Spleen (tissue), 11 donors: ENCODE measurements around the gene HUNK. TPM values are rescaled to one million over a fixed set of nuclear protein-coding genes. Genes with fewer than 3 reads are reported as not detected.

Source experiments
- DNase-seq: peaks from one replicate; pipeline ENCODE4 v3.0.0-alpha.2; 2020
- H3K27ac ChIP-seq, 8 donors: fragments of 200-600 bp; sonication (generic) in 7 of 8; 1 replicate in 4 of 8; 2 replicates in 4 of 8; pipeline versions ENCODE4 v1.5.0 to v1.8.0; 2016 to 2021; ENCODE audit warnings: inconsistent platforms in 4 of 8, mild to moderate bottlenecking in 4 of 8, moderate library complexity in 1 of 8
- H3K27me3 ChIP-seq, 7 donors: fragments of 200-600 bp; sonication (generic) in 6 of 7; replicated peaks in 1 of 7; 1 replicate in 4 of 7; 2 replicates in 3 of 7; pipeline versions ENCODE4 v1.5.0 to v1.8.0; 2016 to 2021; ENCODE audit warnings: inconsistent platforms in 3 of 7, mild to moderate bottlenecking in 1 of 7
- H3K36me3 ChIP-seq, 6 donors: fragments of 200-600 bp; sonication (generic) in 5 of 6; 1 replicate in 4 of 6; 2 replicates in 2 of 6; pipeline versions ENCODE4 v1.5.0 to v1.8.0; 2016 to 2021; ENCODE audit warnings: inconsistent platforms in 2 of 6
- H3K4me1 ChIP-seq, 6 donors: fragments of 200-600 bp; sonication (generic) in 5 of 6; 1 replicate in 3 of 6; 2 replicates in 3 of 6; pipeline versions ENCODE4 v1.5.0 to v1.8.0; 2016 to 2021; ENCODE audit warnings: inconsistent platforms in 3 of 6
- H3K4me3 ChIP-seq, 8 donors: fragments of 200-600 bp; sonication (generic) in 7 of 8; 1 replicate in 4 of 8; 2 replicates in 4 of 8; pipeline versions ENCODE4 v1.5.0 to v1.8.0; 2016 to 2021; ENCODE audit warnings: inconsistent platforms in 4 of 8, mild to moderate bottlenecking in 4 of 8, moderate library complexity in 2 of 8
- H3K9me3 ChIP-seq, 8 donors: fragments of 200-600 bp; sonication (generic) in 7 of 8; 1 replicate in 4 of 8; 2 replicates in 4 of 8; pipeline versions ENCODE4 v1.5.0 to v1.8.0; 2016 to 2021; ENCODE audit warnings: inconsistent platforms in 4 of 8
- CTCF ChIP-seq, 11 experiments: fragments of 200-600 bp in 7 of 11; fragments of 450-650 bp in 4 of 11; sonication (generic) in 4 of 11; IDR thresholded peaks in 8 of 11; conservative IDR thresholded peaks in 3 of 11; 1 replicate in 7 of 11; 2 replicates in 4 of 11; pipeline versions ENCODE4 v1.4.0 to v1.8.0; 2016 to 2021; ENCODE audit warnings: antibody characterized with exemption in 11 of 11, inconsistent platforms in 4 of 11, mild to moderate bottlenecking in 1 of 11
- POLR2A ChIP-seq, 3 donors: fragments of 450-650 bp; IDR thresholded peaks; one replicate each; pipeline ENCODE4 v1.5.1; 2017; ENCODE audit warnings: antibody characterized with exemption in 3 of 3, mild to moderate bottlenecking in 1 of 3
- POLR2AphosphoS5 ChIP-seq, 3 donors: sonication (generic); formaldehyde crosslinking; IDR thresholded peaks; one replicate each; pipeline ENCODE4 v1.5.1; 2017; ENCODE audit warnings: antibody characterized with exemption in 3 of 3
- WGBS, 5 donors: extraction: QIAGEN DNeasy Blood & Tissue Kit in 3 of 5; methylation state at CpG; one replicate each; pipeline versions ENCODE4 v1.1.5 to v1.1.7; 2013 to 2018; 5-methylcytosine and 5-hydroxymethylcytosine counted together
- intact Hi-C: fragments of 100-400 bp; cut with DNase I; formaldehyde crosslinking; loops from one replicate; pipeline ENCODE4 v1.15.0; 2023; ENCODE audit warnings: low total_unique reads
- polyA plus RNA-seq, 3 donors: library from polyadenylated mRNA; stranded (reverse); fragments of 200-250 nt; gene quantifications; one replicate each; pipeline ENCODE4 v1.2.1, GENCODE V29; 2013
- total RNA-seq, 7 donors: library from RNA; depleted of rRNA in 3 of 7; stranded (reverse); fragments of >200 nt in 3 of 7; fragmentation: NEBNext Ultra II Directional in 4 of 7; extraction: Animal tissue kit (Norgen Biotek cat#: 25700) in 4 of 7; gene quantifications; one replicate each; pipeline versions ENCODE4 v1.1.0 to v1.2.1, GENCODE V29; 2016 to 2021
- donor health status: healthy with polysubstance abuse.
- donor health status: DM: no; HTN: no; CAD: no; lungs with moderate emphysema.
- donor health status: DM: no; HTN: no; CAD: no.
- donor health status: Bipolar disorder and iron deficiency.
- donor health status: healthy.
- donor health status: DM: no; HTN: no; CAD: no.
- donor health status: DM: yes; HTN: yes; CAD: no.

HUNK gene
- total and polyA plus RNA-seq, 10 donors, result 0.06 to 0.41 (median 0.14) TPM; not detected in 3

GRCh38 chr21:31974454-31974985 is 101.7 kb downstream of the HUNK start:
- TF ChIP-seq CTCF (IDR thresholded peaks at IDR 0.05 in 8 of 11, conservative IDR thresholded peaks at IDR 0.05 in 3 of 11), result no peak
- TF ChIP-seq POLR2AphosphoS5 (IDR thresholded peaks at IDR 0.05), result no peak
- no peak for TF ChIP-seq POLR2A (IDR thresholded peaks at IDR 0.05)

GRCh38 chr21:31975491-31975890 is 102.7 kb downstream of the HUNK start:
- intact Hi-C loops, result no loop called here
- WGBS, 5 donors, result 85 to 93% (median 90%) methylated on average over 6 of the region's 6 CpGs
- H3K9me3 ChIP-seq, result peaks cover 0 to 21% (median 7%) of the 10 kb centered on the region in 8 donors
- H3K4me3 ChIP-seq, result no peak overlapping the region
- H3K27ac ChIP-seq, result no peak overlapping the region
- no peak for DNase-seq
- H3K27me3 ChIP-seq, result peaks cover 0 to 7% (median 0%) of the 10 kb centered on the region in 7 donors
- H3K4me1 ChIP-seq, result no peaks in the 10 kb centered on the region
- H3K36me3 ChIP-seq, result no peaks in the 10 kb centered on the region
- TF ChIP-seq POLR2AphosphoS5 (IDR thresholded peaks at IDR 0.05), result no peak
- TF ChIP-seq CTCF (IDR thresholded peaks at IDR 0.05 in 8 of 11, conservative IDR thresholded peaks at IDR 0.05 in 3 of 11), result no peak
- no peak for TF ChIP-seq POLR2A (IDR thresholded peaks at IDR 0.05)

More at GRCh38 chr21:31974454-31974985, 101.7 kb downstream of the HUNK start:
- Histone ChIP-seq H3K9me3 (peaks cover 0 to 21% (median 7%) of the 10 kb centered on the region in 8 donors), H3K36me3 (no peaks in the 10 kb centered on the region), H3K4me3 (no peak overlapping the region), H3K27ac (no peak overlapping the region), H3K4me1 (no peaks in the 10 kb centered on the region), H3K27me3 (peaks cover 0 to 7% (median 0%) of the 10 kb centered on the region in 7 donors)
- DNase-seq, result no peak
- intact Hi-C loops, result no loop called here
- WGBS, 5 donors, result 23 to 44% (median 26%) methylated on average over 16 of the region's 16 CpGs

GRCh38 chr21:31977816-31978215 is 105.0 kb downstream of the HUNK start:
- Histone ChIP-seq H3K4me1 (no peaks in the 10 kb centered on the region), H3K9me3 (peaks cover 0 to 11% (median 4%) of the 10 kb centered on the region in 8 donors), H3K27ac (no peak overlapping the region), H3K4me3 (no peak overlapping the region), H3K36me3 (no peaks in the 10 kb centered on the region), H3K27me3 (peaks cover 0 to 7% (median 0%) of the 10 kb centered on the region in 7 donors)
- WGBS, 5 donors, result 81 to 96% (median 93%) methylated on average over 7 of the region's 7 CpGs
- TF ChIP-seq POLR2AphosphoS5 (IDR thresholded peaks at IDR 0.05), result no peak
- no peak for TF ChIP-seq CTCF (IDR thresholded peaks at IDR 0.05 in 8 of 11, conservative IDR thresholded peaks at IDR 0.05 in 3 of 11)
- no peak for TF ChIP-seq POLR2A (IDR thresholded peaks at IDR 0.05)
- intact Hi-C loops, result no loop called here
- no peak for DNase-seq

- H3K9me3 ChIP-seq, result peaks cover 0 to 14% (median 0%) of the 10 kb centered on the region in 8 donors
- no peak for DNase-seq
- H3K27ac ChIP-seq, result no peak overlapping the region
- H3K4me1 ChIP-seq, result no peaks in the 10 kb centered on the region
- no peak overlapping the region for H3K4me3 ChIP-seq
- TF ChIP-seq POLR2AphosphoS5 (IDR thresholded peaks at IDR 0.05) (no peak), POLR2A (IDR thresholded peaks at IDR 0.05) (no peak), CTCF (IDR thresholded peaks at IDR 0.05 in 8 of 11, conservative IDR thresholded peaks at IDR 0.05 in 3 of 11) (no peak)
- no peaks in the 10 kb centered on the region for H3K36me3 ChIP-seq
- 77 to 85% (median 81%) methylated on average over 4 of the region's 4 CpGs for WGBS, 5 donors
- intact Hi-C loops, result no loop called here
- H3K27me3 ChIP-seq, result peaks cover 0 to 4% (median 0%) of the 10 kb centered on the region in 7 donors
Observed at GRCh38 chr21:31983120-31983519, 110.3 kb downstream of the HUNK start.
